KMS-11 (cell line): ENCODE results near the gene HAPLN3.

Experiments used
- H2AFZ ChIP-seq: fragments of 200-600 bp; sonication (generic); 2 replicates; pipeline ENCODE4 v1.6.1; 2016; ENCODE audit warnings: antibody characterized with exemption, mixed run types, low read depth
- H3K27ac ChIP-seq: fragments of 200-600 bp; sonication (generic); 2 replicates; pipeline ENCODE4 v1.6.1; 2016; ENCODE audit warnings: mild to moderate bottlenecking, mixed run types
- H3K27me3 ChIP-seq: fragments of 200-600 bp; sonication (generic); 2 replicates; pipeline ENCODE4 v1.6.1; 2017; ENCODE audit warnings: mild to moderate bottlenecking, low read depth, mixed run types, moderate library complexity; ENCODE audit not compliant: insufficient read depth
- H3K36me3 ChIP-seq: fragments of 200-600 bp; sonication (generic); 2 replicates; pipeline ENCODE4 v1.6.1; 2017; ENCODE audit warnings: mild to moderate bottlenecking, mixed run types; ENCODE audit not compliant: insufficient read depth
- H3K4me1 ChIP-seq: fragments of 200-600 bp; sonication (generic); 2 replicates; pipeline ENCODE4 v1.6.1; 2016; ENCODE audit warnings: mild to moderate bottlenecking, low read depth, mixed run types; ENCODE audit not compliant: poor library complexity, severe bottlenecking
- H3K4me2 ChIP-seq: fragments of 200-600 bp; sonication (generic); 2 replicates; pipeline ENCODE4 v1.7.0; 2016; ENCODE audit warnings: mild to moderate bottlenecking, mixed run types
- H3K4me3 ChIP-seq: fragments of 200-600 bp; sonication (generic); IDR thresholded peaks from 2 replicates; pipeline ENCODE4 v1.6.1; 2017; ENCODE audit warnings: low read depth, low read length, mixed read lengths; ENCODE audit not compliant: insufficient read depth
- H3K79me2 ChIP-seq: fragments of 200-600 bp; sonication (generic); 2 replicates; pipeline ENCODE4 v1.6.1; 2016; ENCODE audit warnings: low read depth, mixed run types; ENCODE audit not compliant: insufficient read depth
- H3K9ac ChIP-seq: fragments of 200-600 bp; sonication (generic); 2 replicates; pipeline ENCODE4 v1.6.1; 2016; ENCODE audit warnings: mild to moderate bottlenecking, mixed run types
- H4K20me1 ChIP-seq: fragments of 200-600 bp; sonication (generic); 2 replicates; pipeline ENCODE4 v1.6.1; 2016; ENCODE audit warnings: mild to moderate bottlenecking, mixed run types; ENCODE audit not compliant: insufficient read depth
- CTCF ChIP-seq: fragments of 200-600 bp; sonication (generic); conservative IDR thresholded peaks from 2 replicates; pipeline ENCODE4 v1.6.1; 2017; ENCODE audit warnings: low read depth, mild to moderate bottlenecking, antibody characterized with exemption, low read length, moderate library complexity, mixed read lengths

Gene HAPLN3

GRCh38 chr15:88920186-88920891 lies 25.0 kb upstream of the HAPLN3 start:
- no peak overlapping the region for H2AFZ ChIP-seq
- no peak overlapping the region for H3K4me3 ChIP-seq
- no peak overlapping the region for H3K27ac ChIP-seq
- H3K36me3 ChIP-seq: no peaks in the 10 kb centered on the region
- no peak for TF ChIP-seq CTCF
- no peaks in the 10 kb centered on the region for H3K79me2 ChIP-seq
- no peak overlapping the region for H3K9ac ChIP-seq
- no peaks in the 10 kb centered on the region for H3K27me3 ChIP-seq
- H3K4me2 ChIP-seq: no peak overlapping the region
- H4K20me1 ChIP-seq: no peaks in the 10 kb centered on the region
- H3K4me1 ChIP-seq: no peaks in the 10 kb centered on the region

GRCh38 chr15:88918738-88919137 lies 23.4 kb upstream of the HAPLN3 start:
- Histone ChIP-seq H3K9ac (no peak overlapping the region), H3K36me3 (no peaks in the 10 kb centered on the region), H3K4me2 (no peak overlapping the region), H4K20me1 (no peaks in the 10 kb centered on the region), H2AFZ (no peak overlapping the region), H3K4me3 (no peak overlapping the region), H3K79me2 (no peaks in the 10 kb centered on the region), H3K4me1 (peaks cover 4% of the 10 kb centered on the region), H3K27me3 (no peaks in the 10 kb centered on the region), H3K27ac (no peak overlapping the region)
- TF ChIP-seq CTCF: no peak

- no peaks in the 10 kb centered on the region for H3K27me3 ChIP-seq
- H3K27ac ChIP-seq: no peak overlapping the region
- H3K36me3 ChIP-seq: no peaks in the 10 kb centered on the region
- no peak overlapping the region for H3K4me2 ChIP-seq
- no peaks in the 10 kb centered on the region for H4K20me1 ChIP-seq
- H3K4me3 ChIP-seq: no peak overlapping the region
- no peak for TF ChIP-seq CTCF
- H2AFZ ChIP-seq: no peak overlapping the region
- H3K79me2 ChIP-seq: no peaks in the 10 kb centered on the region
- peaks cover 8% of the 10 kb centered on the region for H3K4me1 ChIP-seq
- H3K9ac ChIP-seq: no peak overlapping the region
Observed at GRCh38 chr15:88917760-88918159, 22.4 kb upstream of the HAPLN3 start.

- no peak overlapping the region for H3K27ac ChIP-seq
- no peak overlapping the region for H3K9ac ChIP-seq
- H3K27me3 ChIP-seq: no peaks in the 10 kb centered on the region
- no peak for TF ChIP-seq CTCF
- H3K4me1 ChIP-seq: peaks cover 13% of the 10 kb centered on the region
- H3K4me3 ChIP-seq: no peak overlapping the region
- H3K79me2 ChIP-seq: no peaks in the 10 kb centered on the region
- H3K36me3 ChIP-seq: no peaks in the 10 kb centered on the region
- no peak overlapping the region for H2AFZ ChIP-seq
- H4K20me1 ChIP-seq: no peaks in the 10 kb centered on the region
- no peak overlapping the region for H3K4me2 ChIP-seq
Observed at GRCh38 chr15:88915354-88915753, 20.0 kb upstream of the HAPLN3 start.
